ENCODE measurements around the gene ILK. TPM values are rescaled to one million over a fixed set of nuclear protein-coding genes. Genes with fewer than 3 reads are reported as not detected.

The ILK gene
- total RNA-seq, 2 donors from 2014 or later: 82.8 to 137 TPM

GRCh38 chr11:6557761-6558674 lies 45.6 kb upstream of the ILK start:
- no peaks in the 10 kb centered on the region for H3K36me3 ChIP-seq (replicated peaks in 1 of 2; ENCODE audit: insufficient read depth in 1 of 2, low read depth in 2 of 2)

GRCh38 chr11:6559369-6559768 lies 44.2 kb upstream of the ILK start:
- Histone ChIP-seq H3K27ac (no peak overlapping the region), H3K9me3 (no peaks in the 10 kb centered on the region), H3K4me1 (peaks cover 8% of the 10 kb centered on the region), H3K27me3 (no peaks in the 10 kb centered on the region), H3K36me3 (replicated peaks in 1 of 2; ENCODE audit: insufficient read depth in 1 of 2, low read depth in 2 of 2) (no peaks in the 10 kb centered on the region), H3K4me3 (no peak overlapping the region)
- intact Hi-C loops (cut with DNase I): no loop called here
- WGBS, 2 donors: 90 to 100% methylated on average over 1 of the region's 1 CpG
- no peak for TF ChIP-seq POLR2A (IDR thresholded peaks at IDR 0.05)
- ATAC-seq (no peak), DNase-seq (no peak)

More at GRCh38 chr11:6557761-6558674, 45.6 kb upstream of the ILK start:
- Histone ChIP-seq H3K4me3 (no peak overlapping the region), H3K4me1 (peaks cover 8% of the 10 kb centered on the region), H3K27me3 (no peaks in the 10 kb centered on the region), H3K9me3 (no peaks in the 10 kb centered on the region), H3K27ac (no peak overlapping the region)
- TF ChIP-seq, protein P1, sequence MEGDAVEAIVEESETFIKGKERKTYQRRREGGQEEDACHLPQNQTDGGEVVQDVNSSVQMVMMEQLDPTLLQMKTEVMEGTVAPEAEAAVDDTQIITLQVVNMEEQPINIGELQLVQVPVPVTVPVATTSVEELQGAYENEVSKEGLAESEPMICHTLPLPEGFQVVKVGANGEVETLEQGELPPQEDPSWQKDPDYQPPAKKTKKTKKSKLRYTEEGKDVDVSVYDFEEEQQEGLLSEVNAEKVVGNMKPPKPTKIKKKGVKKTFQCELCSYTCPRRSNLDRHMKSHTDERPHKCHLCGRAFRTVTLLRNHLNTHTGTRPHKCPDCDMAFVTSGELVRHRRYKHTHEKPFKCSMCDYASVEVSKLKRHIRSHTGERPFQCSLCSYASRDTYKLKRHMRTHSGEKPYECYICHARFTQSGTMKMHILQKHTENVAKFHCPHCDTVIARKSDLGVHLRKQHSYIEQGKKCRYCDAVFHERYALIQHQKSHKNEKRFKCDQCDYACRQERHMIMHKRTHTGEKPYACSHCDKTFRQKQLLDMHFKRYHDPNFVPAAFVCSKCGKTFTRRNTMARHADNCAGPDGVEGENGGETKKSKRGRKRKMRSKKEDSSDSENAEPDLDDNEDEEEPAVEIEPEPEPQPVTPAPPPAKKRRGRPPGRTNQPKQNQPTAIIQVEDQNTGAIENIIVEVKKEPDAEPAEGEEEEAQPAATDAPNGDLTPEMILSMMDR (IDR thresholded peaks at IDR 0.05): no peak
- TF ChIP-seq POLR2A (IDR thresholded peaks at IDR 0.05): no peak
- DNase-seq (no peak), ATAC-seq (no peak)
- WGBS, 2 donors: 96 to 97% methylated on average over 14 of the region's 14 CpGs
- intact Hi-C loops (cut with DNase I): no loop called here

- no peaks in the 10 kb centered on the region for H3K9me3 ChIP-seq
- H3K4me3 ChIP-seq: no peak overlapping the region
- 82 to 89% methylated on average over 3 of the region's 3 CpGs for WGBS, 2 donors
- DNase-seq: no peak
- no peaks in the 10 kb centered on the region for H3K27me3 ChIP-seq
- no peaks in the 10 kb centered on the region for H3K36me3 ChIP-seq (replicated peaks in 1 of 2; ENCODE audit: insufficient read depth in 1 of 2, low read depth in 2 of 2)
- H3K4me1 ChIP-seq: peaks cover 8% of the 10 kb centered on the region
- TF ChIP-seq, protein P1 (IDR thresholded peaks at IDR 0.05): no peak
- TF ChIP-seq POLR2A (IDR thresholded peaks at IDR 0.05): no peak
- no peak overlapping the region for H3K27ac ChIP-seq
- ATAC-seq: no peak
- intact Hi-C loops (cut with DNase I): no loop called here
These were observed 42.3 kb upstream of the ILK start for GRCh38 chr11:6561288-6561687.

DNA sequence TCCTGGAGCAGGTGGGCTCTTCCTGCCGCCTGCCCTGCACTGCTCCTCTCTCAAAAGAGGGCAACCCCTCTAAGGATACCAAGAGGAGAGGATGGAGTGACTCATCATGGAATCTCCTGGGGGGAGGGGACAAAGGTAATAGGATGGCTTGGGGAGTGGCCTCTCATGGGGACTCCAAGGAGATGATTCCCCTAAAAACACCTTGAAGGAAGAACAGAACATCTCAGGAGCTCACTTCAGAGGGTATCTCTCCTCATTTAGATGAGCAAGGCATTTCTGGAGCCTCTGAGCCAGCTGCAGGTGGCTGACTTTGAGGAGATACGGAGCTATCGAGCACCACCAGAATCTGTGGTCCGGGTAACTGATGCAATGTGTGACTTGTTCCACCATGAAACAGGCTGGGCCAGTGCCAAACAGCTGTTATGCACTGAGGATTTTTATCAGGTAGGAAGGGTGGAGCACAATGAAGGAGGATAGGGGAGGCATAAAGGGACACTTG lies 40.4 kb upstream of the ILK start:
- DNase-seq (no peak), ATAC-seq (no peak)
- intact Hi-C loops (cut with DNase I): no loop called here
- Histone ChIP-seq H3K4me3 (no peak overlapping the region), H3K36me3 (replicated peaks in 1 of 2; ENCODE audit: insufficient read depth in 1 of 2, low read depth in 2 of 2) (no peaks in the 10 kb centered on the region), H3K4me1 (peaks cover under 1% of the 10 kb centered on the region), H3K27ac (no peak overlapping the region), H3K27me3 (no peaks in the 10 kb centered on the region), H3K9me3 (no peaks in the 10 kb centered on the region)
- WGBS, 2 donors: 95 to 98% methylated on average over 4 of the region's 4 CpGs
- no peak for TF ChIP-seq POLR2A (IDR thresholded peaks at IDR 0.05)
- TF ChIP-seq, protein P1 (IDR thresholded peaks at IDR 0.05): no peak

- ATAC-seq (no peak), DNase-seq (no peak)
- Histone ChIP-seq H3K27me3 (no peaks in the 10 kb centered on the region), H3K9me3 (no peaks in the 10 kb centered on the region), H3K4me1 (peaks cover 5% of the 10 kb centered on the region), H3K27ac (no peak overlapping the region), H3K4me3 (no peak overlapping the region), H3K36me3 (replicated peaks in 1 of 2; ENCODE audit: insufficient read depth in 1 of 2, low read depth in 2 of 2) (no peaks in the 10 kb centered on the region)
- TF ChIP-seq, protein P1 (IDR thresholded peaks at IDR 0.05): no peak
- no peak for TF ChIP-seq POLR2A (IDR thresholded peaks at IDR 0.05)
- intact Hi-C loops (cut with DNase I): no loop called here
- 85 to 96% methylated on average over 8 to 9 of the region's 10 CpGs for WGBS, 2 donors
These were observed 39.9 kb upstream of the ILK start for GRCh38 chr11:6563667-6564066.

Data from body of pancreas (tissue), 4 donors.